GM12878 (cell line): ENCODE results near the gene ZP2. TPM values are rescaled to one million over a fixed set of nuclear protein-coding genes. Genes with fewer than 3 reads are reported as not detected.

Source experiments
- ATF3 ChIP-seq: IDR thresholded peaks from 2 replicates; pipeline ENCODE4 v1.6.1; 2011; ENCODE audit warnings: low read depth, mild to moderate bottlenecking, low read length, moderate library complexity, borderline replicate concordance; ENCODE audit errors: extremely low read depth
- CHD4 ChIP-seq: fragments of 200-600 bp; sonication (generic); IDR thresholded peaks from 2 replicates; pipeline ENCODE4 v1.6.1; 2016; ENCODE audit warnings: mild to moderate bottlenecking
- IRF5 ChIP-seq: fragments of 450-650 bp; IDR thresholded peaks from 2 replicates; pipeline ENCODE4 v1.6.1; 2017; ENCODE audit warnings: borderline replicate concordance
- SIX5 ChIP-seq: IDR thresholded peaks from 2 replicates; pipeline ENCODE4 v1.6.1; 2011; ENCODE audit warnings: mild to moderate bottlenecking, low read depth, low read length, moderate library complexity; ENCODE audit not compliant: severe bottlenecking
- TARDBP ChIP-seq: IDR thresholded peaks from 2 replicates; pipeline ENCODE4 v1.6.1; 2016; ENCODE audit warnings: borderline replicate concordance
- ZNF24 ChIP-seq: fragments of 450-650 bp; IDR thresholded peaks from 2 replicates; pipeline ENCODE4 v1.6.1; 2017; ENCODE audit warnings: antibody characterized with exemption, mild to moderate bottlenecking
- polyA plus RNA-seq, 11 experiments: library from polyadenylated mRNA; depleted of rRNA in 4 of 11; unstranded in 6 of 11; stranded (reverse) in 5 of 11; fragments of >200 nt; fragmentation: Nextera tagmentation in 4 of 11; fragmentation: Illumina TruSeq in 1 of 11; extraction: Ambion mirVana in 4 of 11; extraction: Trizol in 1 of 11; gene quantifications; 1 replicate in 1 of 11; 2 replicates in 10 of 11; pipeline versions ENCODE4 v1.2.1 to v1.2.3, GENCODE V29; 2011 to 2016; ENCODE audit warnings: inconsistent platforms in 2 of 11, missing spikeins in 2 of 11, low read depth in 1 of 11
- total RNA-seq, 4 experiments: library from RNA; depleted of rRNA in 3 of 4; stranded (reverse); fragments of >200 nt in 3 of 4; fragmentation: Illumina TruSeq in 1 of 4; extraction: Trizol in 1 of 4; gene quantifications; 2 replicates each; pipeline versions ENCODE4 v1.2.1 to v1.2.3, GENCODE V29; 2013 to 2021
- TF ChIP-seq, protein P1 (sequence below): fragments of 150-350 bp; IDR thresholded peaks from 2 replicates; pipeline ENCODE4 v1.6.1; 2014; ENCODE audit warnings: mild to moderate bottlenecking, low read depth, low read length
- TF ChIP-seq, protein P2 (sequence below): IDR thresholded peaks from 2 replicates; pipeline ENCODE4 v1.6.1; 2012; ENCODE audit warnings: low read depth, low read length, improper control_type of control experiment
- TF ChIP-seq, protein P3 (sequence below): IDR thresholded peaks from 2 replicates; pipeline ENCODE4 v1.6.1; 2012; ENCODE audit warnings: mild to moderate bottlenecking, low read depth, low read length

Gene ZP2
- total and polyA plus RNA-seq, 10 of the 15 experiments (the other 5 are each of a cell fraction or from before 2014, with no cell fraction given), result 0.11 to 0.33 (median 0.16) TPM; not detected in 1

DNA sequence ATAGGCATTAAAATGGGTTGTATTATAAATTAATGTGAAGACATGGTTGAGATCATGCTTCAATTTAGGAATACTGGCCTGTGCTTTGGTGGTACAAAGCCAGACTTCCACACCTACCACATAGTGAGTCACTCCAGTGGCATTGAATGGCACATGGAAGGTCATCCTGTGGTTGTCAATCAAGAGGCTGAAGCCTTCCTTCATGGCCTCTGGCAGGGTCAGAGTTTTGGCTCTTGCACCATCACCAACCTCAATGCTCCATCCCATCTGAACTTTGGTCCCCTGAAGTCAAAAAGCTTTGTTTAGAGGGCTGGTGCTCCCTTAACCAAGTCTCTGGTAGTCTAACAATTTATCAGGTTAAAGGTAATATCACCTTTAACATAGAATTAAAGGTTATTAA lies 6.1 kb downstream of the ZP2 start (continued):
- TF ChIP-seq, protein P1, sequence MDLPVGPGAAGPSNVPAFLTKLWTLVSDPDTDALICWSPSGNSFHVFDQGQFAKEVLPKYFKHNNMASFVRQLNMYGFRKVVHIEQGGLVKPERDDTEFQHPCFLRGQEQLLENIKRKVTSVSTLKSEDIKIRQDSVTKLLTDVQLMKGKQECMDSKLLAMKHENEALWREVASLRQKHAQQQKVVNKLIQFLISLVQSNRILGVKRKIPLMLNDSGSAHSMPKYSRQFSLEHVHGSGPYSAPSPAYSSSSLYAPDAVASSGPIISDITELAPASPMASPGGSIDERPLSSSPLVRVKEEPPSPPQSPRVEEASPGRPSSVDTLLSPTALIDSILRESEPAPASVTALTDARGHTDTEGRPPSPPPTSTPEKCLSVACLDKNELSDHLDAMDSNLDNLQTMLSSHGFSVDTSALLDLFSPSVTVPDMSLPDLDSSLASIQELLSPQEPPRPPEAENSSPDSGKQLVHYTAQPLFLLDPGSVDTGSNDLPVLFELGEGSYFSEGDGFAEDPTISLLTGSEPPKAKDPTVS, result no peak
- TF ChIP-seq, protein P2, sequence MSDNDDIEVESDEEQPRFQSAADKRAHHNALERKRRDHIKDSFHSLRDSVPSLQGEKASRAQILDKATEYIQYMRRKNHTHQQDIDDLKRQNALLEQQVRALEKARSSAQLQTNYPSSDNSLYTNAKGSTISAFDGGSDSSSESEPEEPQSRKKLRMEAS, result no peak
- TF ChIP-seq IRF5 (no peak), ATF3 (no peak), TARDBP (no peak), ZNF24 (no peak), CHD4 (no peak), SIX5 (no peak)
- TF ChIP-seq, protein P3, sequence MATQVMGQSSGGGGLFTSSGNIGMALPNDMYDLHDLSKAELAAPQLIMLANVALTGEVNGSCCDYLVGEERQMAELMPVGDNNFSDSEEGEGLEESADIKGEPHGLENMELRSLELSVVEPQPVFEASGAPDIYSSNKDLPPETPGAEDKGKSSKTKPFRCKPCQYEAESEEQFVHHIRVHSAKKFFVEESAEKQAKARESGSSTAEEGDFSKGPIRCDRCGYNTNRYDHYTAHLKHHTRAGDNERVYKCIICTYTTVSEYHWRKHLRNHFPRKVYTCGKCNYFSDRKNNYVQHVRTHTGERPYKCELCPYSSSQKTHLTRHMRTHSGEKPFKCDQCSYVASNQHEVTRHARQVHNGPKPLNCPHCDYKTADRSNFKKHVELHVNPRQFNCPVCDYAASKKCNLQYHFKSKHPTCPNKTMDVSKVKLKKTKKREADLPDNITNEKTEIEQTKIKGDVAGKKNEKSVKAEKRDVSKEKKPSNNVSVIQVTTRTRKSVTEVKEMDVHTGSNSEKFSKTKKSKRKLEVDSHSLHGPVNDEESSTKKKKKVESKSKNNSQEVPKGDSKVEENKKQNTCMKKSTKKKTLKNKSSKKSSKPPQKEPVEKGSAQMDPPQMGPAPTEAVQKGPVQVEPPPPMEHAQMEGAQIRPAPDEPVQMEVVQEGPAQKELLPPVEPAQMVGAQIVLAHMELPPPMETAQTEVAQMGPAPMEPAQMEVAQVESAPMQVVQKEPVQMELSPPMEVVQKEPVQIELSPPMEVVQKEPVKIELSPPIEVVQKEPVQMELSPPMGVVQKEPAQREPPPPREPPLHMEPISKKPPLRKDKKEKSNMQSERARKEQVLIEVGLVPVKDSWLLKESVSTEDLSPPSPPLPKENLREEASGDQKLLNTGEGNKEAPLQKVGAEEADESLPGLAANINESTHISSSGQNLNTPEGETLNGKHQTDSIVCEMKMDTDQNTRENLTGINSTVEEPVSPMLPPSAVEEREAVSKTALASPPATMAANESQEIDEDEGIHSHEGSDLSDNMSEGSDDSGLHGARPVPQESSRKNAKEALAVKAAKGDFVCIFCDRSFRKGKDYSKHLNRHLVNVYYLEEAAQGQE, result no peak
- TF ChIP-seq, all 136 proteins: peak for 0
